ENCODE results near the gene HUNK.

Gene HUNK

GRCh38 chr21:31872452-31873274, at the start of gene HUNK:
TSS of gene HUNK (plus strand) at chr21:31873020. CDS start at chr21:31873675, 655 bp downstream.
- no peak for TF ChIP-seq GATA3 (IDR thresholded peaks at IDR 0.05; ENCODE audit: low read depth, low read length)
- TF ChIP-seq GATA2 (IDR thresholded peaks at IDR 0.05; ENCODE audit: low read depth, low read length): no peak; the same call in 1 of the 2 replicates

- no peak for TF ChIP-seq GATA3 (IDR thresholded peaks at IDR 0.05; ENCODE audit: low read depth, low read length)
- no peak for TF ChIP-seq GATA2 (IDR thresholded peaks at IDR 0.05; ENCODE audit: low read depth, low read length)
These were observed 42.9 kb upstream of the HUNK start for GRCh38 chr21:31829736-31830472.

GRCh38 chr21:31830701-31831100, 42.1 kb upstream of the HUNK start:
- TF ChIP-seq GATA2 (IDR thresholded peaks at IDR 0.05; ENCODE audit: low read depth, low read length) (no peak), GATA3 (IDR thresholded peaks at IDR 0.05; ENCODE audit: low read depth, low read length) (no peak)

GRCh38 chr21:31837041-31837440, 35.8 kb upstream of the HUNK start:
- TF ChIP-seq GATA2 (IDR thresholded peaks at IDR 0.05; ENCODE audit: low read depth, low read length): no peak
- TF ChIP-seq GATA3 (IDR thresholded peaks at IDR 0.05; ENCODE audit: low read depth, low read length): no peak

- no peak for TF ChIP-seq GATA3 (IDR thresholded peaks at IDR 0.05; ENCODE audit: low read depth, low read length)
- TF ChIP-seq GATA2 (IDR thresholded peaks at IDR 0.05; ENCODE audit: low read depth, low read length): no peak
These were observed 35.0 kb upstream of the HUNK start for GRCh38 chr21:31837618-31838390.

- TF ChIP-seq GATA2 (IDR thresholded peaks at IDR 0.05; ENCODE audit: low read depth, low read length) (no peak), GATA3 (IDR thresholded peaks at IDR 0.05; ENCODE audit: low read depth, low read length) (no peak)
These were observed 34.0 kb upstream of the HUNK start for GRCh38 chr21:31838586-31839355.

- TF ChIP-seq GATA2 (IDR thresholded peaks at IDR 0.05; ENCODE audit: low read depth, low read length): no peak
- TF ChIP-seq GATA3 (IDR thresholded peaks at IDR 0.05; ENCODE audit: low read depth, low read length): no peak
These were observed 28.6 kb upstream of the HUNK start for GRCh38 chr21:31844206-31844605.

- TF ChIP-seq GATA2 (IDR thresholded peaks at IDR 0.05; ENCODE audit: low read depth, low read length) (no peak), GATA3 (IDR thresholded peaks at IDR 0.05; ENCODE audit: low read depth, low read length) (no peak)
These were observed 27.6 kb upstream of the HUNK start for GRCh38 chr21:31845151-31845729.

GRCh38 chr21:31846690-31847089, 26.1 kb upstream of the HUNK start:
- TF ChIP-seq GATA2 (IDR thresholded peaks at IDR 0.05; ENCODE audit: low read depth, low read length): no peak
- no peak for TF ChIP-seq GATA3 (IDR thresholded peaks at IDR 0.05; ENCODE audit: low read depth, low read length)

- TF ChIP-seq GATA3 (IDR thresholded peaks at IDR 0.05; ENCODE audit: low read depth, low read length) (no peak), GATA2 (IDR thresholded peaks at IDR 0.05; ENCODE audit: low read depth, low read length) (no peak)
These were observed 25.1 kb upstream of the HUNK start for GRCh38 chr21:31847761-31848160.

GRCh38 chr21:31848326-31848985, 24.4 kb upstream of the HUNK start:
- TF ChIP-seq GATA2 (IDR thresholded peaks at IDR 0.05; ENCODE audit: low read depth, low read length): no peak
- no peak for TF ChIP-seq GATA3 (IDR thresholded peaks at IDR 0.05; ENCODE audit: low read depth, low read length)

- TF ChIP-seq GATA2 (IDR thresholded peaks at IDR 0.05; ENCODE audit: low read depth, low read length) (no peak), GATA3 (IDR thresholded peaks at IDR 0.05; ENCODE audit: low read depth, low read length) (no peak)
These were observed 21.9 kb upstream of the HUNK start for GRCh38 chr21:31850886-31851285.

- no peak for TF ChIP-seq GATA2 (IDR thresholded peaks at IDR 0.05; ENCODE audit: low read depth, low read length)
- no peak for TF ChIP-seq GATA3 (IDR thresholded peaks at IDR 0.05; ENCODE audit: low read depth, low read length)
These were observed 17.6 kb upstream of the HUNK start for GRCh38 chr21:31855180-31855579.

Data from SH-SY5Y (cell line).